Neutrophil (primary cell): ENCODE measurements around the gene ADAM8.

ENCODE experiments used
- H3K27ac ChIP-seq: fragments of 200-600 bp; sonication (generic); 2 replicates; pipeline ENCODE4 v1.5.1; 2016; ENCODE audit warnings: mild to moderate bottlenecking, moderate library complexity
- H3K27me3 ChIP-seq: fragments of 200-600 bp; sonication (generic); 2 replicates; pipeline ENCODE4 v1.6.0; 2016; ENCODE audit warnings: mild to moderate bottlenecking
- H3K36me3 ChIP-seq: fragments of 200-600 bp; sonication (generic); 2 replicates; pipeline ENCODE4 v1.5.1; 2017
- H3K4me1 ChIP-seq, 2 experiments: fragments of 200-600 bp in 1 of 2; sonication (generic) in 1 of 2; 1 replicate in 1 of 2; 2 replicates in 1 of 2; pipeline versions ENCODE4 v1.5.1 to v1.6.1; 2013 to 2016; ENCODE audit warnings: low read depth in 1 of 2, low read length in 1 of 2, mild to moderate bottlenecking in 1 of 2, moderate library complexity in 1 of 2; ENCODE audit not compliant: control insufficient read depth in 1 of 2, insufficient read depth in 1 of 2
- H3K4me3 ChIP-seq, 2 experiments: fragments of 200-600 bp in 1 of 2; sonication (generic) in 1 of 2; 1 replicate in 1 of 2; 2 replicates in 1 of 2; pipeline ENCODE4 v1.5.1; 2013 to 2016; ENCODE audit warnings: low read depth in 1 of 2, low read length in 1 of 2, mild to moderate bottlenecking in 1 of 2, moderate library complexity in 1 of 2
- H3K9me3 ChIP-seq: fragments of 200-600 bp; sonication (generic); 2 replicates; pipeline ENCODE4 v1.5.1; 2016
- TF ChIP-seq, protein P1 (sequence below): fragments of 200-600 bp; sonication (generic); IDR thresholded peaks from 2 replicates; pipeline ENCODE4 v1.5.1; 2016; ENCODE audit warnings: antibody characterized with exemption

The ADAM8 gene

DNA sequence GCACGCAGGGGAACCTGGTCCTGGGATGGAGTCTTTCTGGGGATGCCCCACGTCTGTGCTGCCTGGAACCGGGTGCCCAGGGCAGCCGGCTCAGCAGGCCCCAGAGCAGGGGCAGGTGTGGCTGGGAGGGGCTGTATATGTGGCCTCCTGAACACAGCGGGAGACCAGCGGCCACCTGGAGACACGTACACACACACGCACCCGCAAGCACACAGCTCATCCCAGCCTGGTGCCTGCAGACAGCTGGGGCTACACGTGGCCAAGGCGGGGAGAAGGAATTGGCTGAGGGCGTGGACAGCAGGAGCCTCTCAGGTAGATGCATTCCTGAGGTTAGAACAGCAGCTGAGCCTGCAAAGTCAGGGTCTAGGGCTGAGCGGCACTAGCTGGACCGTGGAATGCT, 14.0 kb downstream of the ADAM8 start:
- peaks cover 6% of the 10 kb centered on the region for H3K27me3 ChIP-seq
- H3K4me1 ChIP-seq, result peaks cover 75 to 84% of the 10 kb centered on the region in 2 experiments
- H3K4me3 ChIP-seq, result peak overlapping the region; percentile 42 to 50
- H3K9me3 ChIP-seq, result no peaks in the 10 kb centered on the region
- TF ChIP-seq, protein P1, sequence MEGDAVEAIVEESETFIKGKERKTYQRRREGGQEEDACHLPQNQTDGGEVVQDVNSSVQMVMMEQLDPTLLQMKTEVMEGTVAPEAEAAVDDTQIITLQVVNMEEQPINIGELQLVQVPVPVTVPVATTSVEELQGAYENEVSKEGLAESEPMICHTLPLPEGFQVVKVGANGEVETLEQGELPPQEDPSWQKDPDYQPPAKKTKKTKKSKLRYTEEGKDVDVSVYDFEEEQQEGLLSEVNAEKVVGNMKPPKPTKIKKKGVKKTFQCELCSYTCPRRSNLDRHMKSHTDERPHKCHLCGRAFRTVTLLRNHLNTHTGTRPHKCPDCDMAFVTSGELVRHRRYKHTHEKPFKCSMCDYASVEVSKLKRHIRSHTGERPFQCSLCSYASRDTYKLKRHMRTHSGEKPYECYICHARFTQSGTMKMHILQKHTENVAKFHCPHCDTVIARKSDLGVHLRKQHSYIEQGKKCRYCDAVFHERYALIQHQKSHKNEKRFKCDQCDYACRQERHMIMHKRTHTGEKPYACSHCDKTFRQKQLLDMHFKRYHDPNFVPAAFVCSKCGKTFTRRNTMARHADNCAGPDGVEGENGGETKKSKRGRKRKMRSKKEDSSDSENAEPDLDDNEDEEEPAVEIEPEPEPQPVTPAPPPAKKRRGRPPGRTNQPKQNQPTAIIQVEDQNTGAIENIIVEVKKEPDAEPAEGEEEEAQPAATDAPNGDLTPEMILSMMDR, result no peak
- H3K36me3 ChIP-seq, result peaks cover 57% of the 10 kb centered on the region
- H3K27ac ChIP-seq, result peak overlapping the region; percentile 93

DNA sequence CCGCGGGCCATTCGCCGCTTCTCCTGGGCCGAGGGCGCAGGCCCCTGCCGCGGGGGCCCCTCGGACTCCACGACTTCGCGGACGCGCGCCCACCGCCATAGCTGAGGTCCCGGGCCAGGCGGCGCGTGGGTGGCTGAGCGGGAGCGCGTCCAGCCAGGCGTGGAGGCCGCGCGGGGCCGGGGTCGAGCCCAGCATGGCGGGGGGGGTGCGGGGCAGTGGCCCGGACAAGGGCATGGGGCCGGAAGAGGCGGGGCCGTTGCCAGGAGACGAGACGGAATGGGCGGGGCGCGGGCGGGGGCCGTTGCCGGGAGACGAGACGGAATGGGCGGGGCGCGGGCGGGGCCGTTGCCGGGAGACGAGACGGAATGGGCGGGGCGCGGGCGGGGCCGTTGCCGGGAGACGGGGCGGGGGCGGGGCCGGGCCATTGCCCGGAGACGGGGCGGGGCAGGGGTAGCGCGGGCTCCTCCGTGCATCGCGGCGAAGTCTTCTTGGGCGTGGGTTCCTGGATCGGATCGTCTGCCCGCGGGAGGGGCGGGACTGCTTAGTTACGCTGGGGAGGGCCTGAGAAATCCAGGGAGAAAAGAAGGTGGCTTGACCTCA, 14.8 kb downstream of the ADAM8 start:
- Histone ChIP-seq H3K27me3 (peaks cover 7% of the 10 kb centered on the region), H3K4me3 (peak overlapping the region; percentile 72 to 73), H3K27ac (peak overlapping the region; percentile 93), H3K4me1 (peaks cover 84 to 88% of the 10 kb centered on the region in 2 experiments), H3K36me3 (peaks cover 48% of the 10 kb centered on the region), H3K9me3 (no peaks in the 10 kb centered on the region)
- TF ChIP-seq, protein P1, result no peak

DNA sequence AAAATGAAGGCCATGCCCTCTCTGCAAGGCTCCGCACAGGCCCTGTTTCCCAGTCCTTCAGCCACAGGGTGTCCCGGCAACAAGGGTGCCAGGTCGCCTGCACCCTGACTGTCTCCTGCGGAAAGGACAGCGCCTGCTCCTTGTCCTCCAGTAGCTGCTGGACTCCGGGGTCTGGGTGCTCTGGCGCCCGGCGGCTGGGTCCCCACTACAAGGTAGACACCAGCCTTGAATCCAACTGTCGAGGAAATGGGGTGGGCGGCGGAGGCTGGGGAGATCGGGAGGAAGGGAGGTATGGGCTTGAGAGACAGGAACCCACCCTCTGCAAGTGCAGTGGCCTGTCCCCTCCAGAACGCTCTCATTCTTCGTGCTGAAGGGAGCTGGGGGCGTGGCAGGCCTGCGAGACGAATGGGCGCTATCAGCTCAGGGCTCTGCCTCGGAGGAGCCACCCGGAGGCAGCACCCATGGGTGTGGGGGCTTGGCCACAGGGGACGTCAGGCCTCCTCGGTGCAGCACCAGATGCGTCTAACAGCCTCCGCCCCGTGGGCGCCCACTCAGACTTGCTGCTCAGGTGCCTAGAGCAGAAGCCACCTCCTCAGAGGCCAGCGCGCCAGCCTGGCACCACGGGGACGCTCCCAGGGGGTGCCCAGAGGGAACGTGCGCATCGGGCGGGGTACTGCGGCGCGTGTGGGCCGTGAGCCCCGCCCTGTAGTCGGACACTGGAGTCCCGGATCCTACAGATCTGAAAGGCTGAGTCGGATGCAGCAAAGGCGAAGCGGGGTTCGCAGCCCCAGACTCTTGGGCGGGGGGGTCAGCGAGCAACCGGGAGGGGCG, 15.6 kb downstream of the ADAM8 start:
- H3K27ac ChIP-seq, result peak overlapping the region; percentile 93
- peaks cover 84 to 86% of the 10 kb centered on the region in 2 experiments for H3K4me1 ChIP-seq

DNA sequence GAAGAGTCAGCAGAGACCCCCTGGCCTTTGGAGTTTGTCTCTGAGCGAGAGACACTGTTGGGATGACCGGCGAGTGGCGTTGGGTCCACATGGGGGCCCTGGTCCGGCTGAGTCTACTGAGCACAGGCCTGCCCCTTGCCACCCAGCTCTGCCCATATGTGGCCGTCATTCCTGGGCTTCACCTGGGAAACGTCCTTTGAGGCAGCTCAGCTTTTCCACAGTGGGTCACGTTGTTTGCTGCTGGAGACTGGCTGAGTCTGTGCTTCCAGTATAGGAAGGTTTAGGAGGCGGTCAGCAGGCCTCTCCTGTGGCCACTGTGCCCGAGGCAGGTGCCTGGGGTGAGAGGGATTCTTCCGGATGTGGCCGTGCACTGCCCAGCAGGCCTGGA, 17.1 kb downstream of the ADAM8 start:
- Histone ChIP-seq H3K27me3 (peaks cover 30% of the 10 kb centered on the region), H3K4me1 (peaks cover 71 to 73% of the 10 kb centered on the region in 2 experiments), H3K36me3 (peaks cover 26% of the 10 kb centered on the region), H3K4me3 (peak overlapping the region; percentile 53 to 58), H3K9me3 (no peaks in the 10 kb centered on the region), H3K27ac (peak overlapping the region; percentile 94)
- TF ChIP-seq, protein P1, result no peak

More for the DNA sequence above, 15.6 kb downstream of the ADAM8 start:
- peaks cover 41% of the 10 kb centered on the region for H3K36me3 ChIP-seq
- H3K9me3 ChIP-seq, result no peaks in the 10 kb centered on the region
- H3K4me3 ChIP-seq, result peak overlapping the region; percentile 72 to 73
- TF ChIP-seq, protein P1, result no peak
- peaks cover 15% of the 10 kb centered on the region for H3K27me3 ChIP-seq

DNA sequence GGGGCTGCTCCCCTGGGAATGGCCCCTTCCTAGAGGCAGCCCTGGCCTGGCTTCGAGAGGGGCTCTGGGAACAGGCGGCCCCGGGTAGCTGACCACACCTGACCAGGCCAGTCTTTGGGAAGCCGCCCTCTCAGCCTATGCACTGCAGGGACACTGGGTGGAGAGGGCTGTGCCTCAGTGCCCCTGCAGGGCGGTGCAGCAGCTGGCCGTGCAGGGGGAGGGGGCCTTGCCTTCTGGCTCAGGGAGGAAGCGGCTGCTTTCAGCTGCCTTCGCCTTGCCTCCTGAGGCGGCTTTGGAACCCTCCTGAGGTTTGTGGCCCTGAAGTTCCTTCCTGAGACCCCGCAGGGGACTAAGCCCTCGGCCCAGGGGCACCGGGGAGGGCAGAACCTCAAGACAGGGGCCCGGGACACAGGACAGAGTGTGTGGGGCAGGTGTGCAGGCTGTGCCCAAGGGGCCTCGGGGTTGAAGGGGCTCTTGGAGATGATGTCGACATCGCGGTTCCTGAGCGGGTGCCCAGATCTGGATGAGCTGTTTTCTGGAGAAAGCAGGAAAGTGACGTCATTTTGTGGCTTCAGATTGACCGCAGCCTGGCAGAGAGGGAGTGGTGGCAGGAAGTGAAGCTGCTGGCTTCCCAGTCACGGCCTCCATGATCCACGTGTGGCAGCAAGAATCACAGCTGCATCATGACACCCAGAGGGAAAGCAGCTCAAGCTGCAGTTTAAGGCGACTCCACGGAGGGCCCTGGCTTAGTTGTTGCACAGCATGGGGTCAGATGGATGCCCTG, 17.7 kb downstream of the ADAM8 start:
- H3K27me3 ChIP-seq, result peaks cover 36% of the 10 kb centered on the region
- peak overlapping the region; percentile 53 to 58 for H3K4me3 ChIP-seq
- TF ChIP-seq, protein P1, result peak; percentile 46
- peaks cover 20% of the 10 kb centered on the region for H3K36me3 ChIP-seq
- peak overlapping the region; percentile 94 for H3K27ac ChIP-seq
- H3K9me3 ChIP-seq, result no peaks in the 10 kb centered on the region
- H3K4me1 ChIP-seq, result peaks cover 65 to 68% of the 10 kb centered on the region in 2 experiments
